ENCODE measurements around the gene GPR78. TPM values are rescaled to one million over a fixed set of nuclear protein-coding genes. Genes with fewer than 3 reads are reported as not detected.

Gene GPR78
- total and polyA plus RNA-seq, 2 of the 13 experiments (the other 11 are each of a cell fraction or from before 2014, with no cell fraction given), result 0.01 to 0.07 TPM

GRCh38 chr4:8606966-8607365 is 26.8 kb downstream of the GPR78 start:
- no CpG with 5 or more reads among the region's 10 CpGs for WGBS (ENCODE audit: low lambda C conversion rate)
- CTCF ChIA-PET (ENCODE audit: low intra/inter-chr PET ratio, low total read pairs), result interaction anchor here (2.0 kb wide), 1 partner anchor 311 kb away, joined by 5 read pairs; no protein-coding TSS in a partner anchor
- no peak for FAIRE-seq

DNA sequence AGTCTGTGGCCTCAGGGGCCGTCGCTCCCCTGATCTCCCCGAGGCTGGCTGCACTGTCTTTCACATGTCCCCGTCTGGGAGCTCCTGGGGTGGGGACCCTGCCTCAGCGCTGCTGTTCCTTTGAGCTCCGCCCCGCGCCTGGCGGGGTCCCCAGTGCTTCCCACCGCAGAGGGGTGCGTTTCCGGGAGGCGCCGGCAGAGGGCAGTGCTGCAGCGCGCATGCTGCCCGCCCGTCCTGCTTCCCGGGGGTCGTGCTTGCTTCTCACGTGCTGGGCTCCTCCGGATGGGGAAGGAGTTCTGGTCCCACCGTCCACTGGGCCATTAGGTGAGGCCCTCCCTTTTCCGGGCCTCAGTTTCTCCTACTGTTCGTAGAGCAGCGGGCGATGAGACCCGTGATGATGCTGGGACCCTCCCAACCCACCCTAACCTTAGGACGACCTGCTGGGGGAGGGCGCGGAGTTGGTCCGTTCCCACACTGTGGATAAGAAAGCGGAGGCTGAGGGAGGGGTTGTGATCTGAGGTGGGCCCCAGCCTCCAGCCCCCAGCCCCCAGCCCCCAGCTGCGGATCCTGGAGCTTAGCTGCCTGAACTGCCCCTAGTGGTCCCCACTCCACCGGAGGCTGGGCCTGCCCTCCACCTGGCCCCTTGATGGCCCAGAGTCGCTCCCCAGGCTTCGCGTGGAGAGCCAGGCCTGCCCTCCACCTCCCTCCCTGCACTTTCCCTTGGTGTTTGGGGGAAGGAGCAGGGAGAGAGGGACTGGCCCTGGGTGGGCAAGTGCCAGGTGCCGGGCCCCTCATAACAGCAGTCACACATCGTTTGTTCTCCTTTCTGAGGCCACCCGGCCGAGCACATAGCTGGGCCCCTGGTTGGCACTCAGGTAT is 27.6 kb downstream of the GPR78 start:
- in situ Hi-C loops (cut with HindIII; ENCODE audit: extremely low pct_ligation_motif_present, low pct_unique_long_range_greater_than_20kb) (no loop called here), intact Hi-C loops (cut with micrococcal nuclease; ENCODE audit: unreplicated experiment) (no loop called here)
- H3K79me2 ChIP-seq (ENCODE audit: insufficient read depth, low read length), result no peaks in the 10 kb centered on the region
- ATAC-seq (peak; percentile 79), FAIRE-seq (no peak), DNase-seq (ENCODE audit: low spot score) (no peak)
- H3K27ac ChIP-seq (ENCODE audit: extremely low read length, insufficient read depth, low read length), result no peak overlapping the region
- TF ChIP-seq, protein P1, sequence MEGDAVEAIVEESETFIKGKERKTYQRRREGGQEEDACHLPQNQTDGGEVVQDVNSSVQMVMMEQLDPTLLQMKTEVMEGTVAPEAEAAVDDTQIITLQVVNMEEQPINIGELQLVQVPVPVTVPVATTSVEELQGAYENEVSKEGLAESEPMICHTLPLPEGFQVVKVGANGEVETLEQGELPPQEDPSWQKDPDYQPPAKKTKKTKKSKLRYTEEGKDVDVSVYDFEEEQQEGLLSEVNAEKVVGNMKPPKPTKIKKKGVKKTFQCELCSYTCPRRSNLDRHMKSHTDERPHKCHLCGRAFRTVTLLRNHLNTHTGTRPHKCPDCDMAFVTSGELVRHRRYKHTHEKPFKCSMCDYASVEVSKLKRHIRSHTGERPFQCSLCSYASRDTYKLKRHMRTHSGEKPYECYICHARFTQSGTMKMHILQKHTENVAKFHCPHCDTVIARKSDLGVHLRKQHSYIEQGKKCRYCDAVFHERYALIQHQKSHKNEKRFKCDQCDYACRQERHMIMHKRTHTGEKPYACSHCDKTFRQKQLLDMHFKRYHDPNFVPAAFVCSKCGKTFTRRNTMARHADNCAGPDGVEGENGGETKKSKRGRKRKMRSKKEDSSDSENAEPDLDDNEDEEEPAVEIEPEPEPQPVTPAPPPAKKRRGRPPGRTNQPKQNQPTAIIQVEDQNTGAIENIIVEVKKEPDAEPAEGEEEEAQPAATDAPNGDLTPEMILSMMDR (CRISPR knock-in tag; IDR thresholded peaks at IDR 0.05), result peak; percentile 90
- TF ChIP-seq RAD21 (CRISPR knock-in tag; IDR thresholded peaks at IDR 0.05) (peak; percentile 82), BHLHE40 (IDR thresholded peaks at IDR 0.05; ENCODE audit: low read length) (peak; percentile 41; the same call in 1 of the 2 replicates), STAG1 (CRISPR knock-in tag; IDR thresholded peaks at IDR 0.05) (peak; percentile 71), KDM2A (CRISPR knock-in tag; IDR thresholded peaks at IDR 0.05; ENCODE audit: borderline replicate concordance, low read depth) (peak; percentile 35; the same call in 1 of the 2 replicates), ZNF235 (CRISPR knock-in tag; IDR thresholded peaks at IDR 0.05; ENCODE audit: borderline replicate concordance) (no peak), GABPB1 (CRISPR knock-in tag; IDR thresholded peaks at IDR 0.05) (peak; percentile 30; the same call in 1 of the 2 replicates), XRCC5 (optimal IDR thresholded peaks at IDR 0.05; ENCODE audit: low read length) (peak; percentile 30), CCDC6 (CRISPR knock-in tag; IDR thresholded peaks at IDR 0.05) (no peak), MYC (CRISPR knock-in tag; IDR thresholded peaks at IDR 0.05; ENCODE audit: borderline replicate concordance) (peak; percentile 27; the same call in 1 of the 2 replicates)
- 6% methylated on average over 12 of the region's 42 CpGs for WGBS (ENCODE audit: low lambda C conversion rate)
- H3K4me3 ChIP-seq (replicated peaks in 1 of 3; ENCODE audit: insufficient read depth in 1 of 3, low read depth in 2 of 3, low read length in 3 of 3), result no peak overlapping the region
- H3K36me3 ChIP-seq (replicated peaks in 1 of 2; ENCODE audit: control insufficient read depth in 1 of 2, insufficient read depth in 2 of 2, low read length in 2 of 2), result no peaks in the 10 kb centered on the region
- H3K27me3 ChIP-seq (ENCODE audit: control insufficient read depth in 1 of 2, insufficient read depth in 2 of 2, low read length in 2 of 2), result peaks cover 6 to 21% of the 10 kb centered on the region in 2 experiments
- BruUV-seq (replicated peaks), result no TSS peak
- CTCF ChIA-PET (ENCODE audit: low intra/inter-chr PET ratio, low total read pairs), result interaction anchor here (2.0 kb wide), 1 partner anchor 310 kb away, joined by 5 read pairs; no protein-coding TSS in a partner anchor
- peaks cover 12% of the 10 kb centered on the region; the same call in 1 of the 2 replicates for H4K20me1 ChIP-seq (ENCODE audit: insufficient read depth, low read length)
- no peak overlapping the region for H3K4me2 ChIP-seq (ENCODE audit: low read depth, low read length)
- H3K9ac ChIP-seq (ENCODE audit: insufficient read depth, low read depth, low read length), result no peak overlapping the region
- H3K4me1 ChIP-seq (ENCODE audit: insufficient read depth, low read length), result no peaks in the 10 kb centered on the region
- POLR2A ChIA-PET, result no interaction called here
- H3K9me3 ChIP-seq (ENCODE audit: low read length), result no peaks in the 10 kb centered on the region
- no peak overlapping the region for H2AFZ ChIP-seq (ENCODE audit: low read length)

More at GRCh38 chr4:8606966-8607365, 26.8 kb downstream of the GPR78 start:
- TF ChIP-seq, protein P2, sequence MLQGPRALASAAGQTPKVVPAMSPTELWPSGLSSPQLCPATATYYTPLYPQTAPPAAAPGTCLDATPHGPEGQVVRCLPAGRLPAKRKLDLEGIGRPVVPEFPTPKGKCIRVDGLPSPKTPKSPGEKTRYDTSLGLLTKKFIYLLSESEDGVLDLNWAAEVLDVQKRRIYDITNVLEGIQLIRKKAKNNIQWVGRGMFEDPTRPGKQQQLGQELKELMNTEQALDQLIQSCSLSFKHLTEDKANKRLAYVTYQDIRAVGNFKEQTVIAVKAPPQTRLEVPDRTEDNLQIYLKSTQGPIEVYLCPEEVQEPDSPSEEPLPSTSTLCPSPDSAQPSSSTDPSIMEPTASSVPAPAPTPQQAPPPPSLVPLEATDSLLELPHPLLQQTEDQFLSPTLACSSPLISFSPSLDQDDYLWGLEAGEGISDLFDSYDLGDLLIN (CRISPR knock-in tag; IDR thresholded peaks at IDR 0.05; ENCODE audit: borderline replicate concordance), result no peak
- 0 out of 2 replicates have a peak, but pooled peaks have one; percentile 35 for TF ChIP-seq ZNF629 (CRISPR knock-in tag; conservative IDR thresholded peaks at IDR 0.05)
- Histone ChIP-seq H3K4me3 (replicated peaks in 1 of 3; ENCODE audit: insufficient read depth in 1 of 3, low read depth in 2 of 3, low read length in 3 of 3) (no peak overlapping the region), H3K36me3 (replicated peaks in 1 of 2; ENCODE audit: control insufficient read depth in 1 of 2, insufficient read depth in 2 of 2, low read length in 2 of 2) (no peaks in the 10 kb centered on the region), H2AFZ (ENCODE audit: low read length) (no peak overlapping the region), H3K9me3 (ENCODE audit: low read length) (no peaks in the 10 kb centered on the region), H3K27me3 (ENCODE audit: control insufficient read depth in 1 of 2, insufficient read depth in 2 of 2, low read length in 2 of 2) (peaks cover 6 to 24% of the 10 kb centered on the region in 2 experiments), H3K79me2 (ENCODE audit: insufficient read depth, low read length) (no peaks in the 10 kb centered on the region), H3K4me1 (ENCODE audit: insufficient read depth, low read length) (no peaks in the 10 kb centered on the region), H4K20me1 (ENCODE audit: insufficient read depth, low read length) (peaks cover 12% of the 10 kb centered on the region; the same call in 1 of the 2 replicates), H3K27ac (ENCODE audit: extremely low read length, insufficient read depth, low read length) (no peak overlapping the region), H3K9ac (ENCODE audit: insufficient read depth, low read depth, low read length) (no peak overlapping the region), H3K4me2 (ENCODE audit: low read depth, low read length) (no peak overlapping the region)
- in situ Hi-C loops (cut with HindIII; ENCODE audit: extremely low pct_ligation_motif_present, low pct_unique_long_range_greater_than_20kb) (no loop called here), intact Hi-C loops (cut with micrococcal nuclease; ENCODE audit: unreplicated experiment) (no loop called here)
- no peak for DNase-seq (ENCODE audit: low spot score)
- POLR2A ChIA-PET, result no interaction called here
- BruUV-seq (replicated peaks), result no TSS peak
- ATAC-seq, result no peak
